DOHH2 (cell line): ENCODE measurements around the gene TSPAN5.

ENCODE experiments used
- H3F3A ChIP-seq: fragments of 200-600 bp; sonication (generic), shearing (Covaris generic); 2 replicates; pipeline ENCODE4 v1.6.0; 2016; ENCODE audit warnings: antibody characterized with exemption, mild to moderate bottlenecking; ENCODE audit not compliant: control insufficient read depth, insufficient read depth
- H3K27ac ChIP-seq: fragments of 200-600 bp; sonication (generic); 2 replicates; pipeline ENCODE4 v1.5.1; 2014; ENCODE audit warnings: low read depth, mild to moderate bottlenecking, low read length, moderate library complexity
- H3K27me3 ChIP-seq: fragments of 200-600 bp; sonication (generic); 2 replicates; pipeline ENCODE4 v1.6.1; 2014; ENCODE audit warnings: mild to moderate bottlenecking, low read length, mixed read lengths; ENCODE audit not compliant: control insufficient read depth
- H3K36me3 ChIP-seq: fragments of 200-600 bp; sonication (generic); 2 replicates; pipeline ENCODE4 v1.6.1; 2014; ENCODE audit warnings: mild to moderate bottlenecking, low read length, moderate library complexity, mixed read lengths; ENCODE audit not compliant: control insufficient read depth
- H3K4me1 ChIP-seq: fragments of 200-600 bp; sonication (generic); 2 replicates; pipeline ENCODE4 v1.6.1; 2014; ENCODE audit warnings: mild to moderate bottlenecking, low read length, mixed read lengths; ENCODE audit not compliant: control insufficient read depth
- H3K4me2 ChIP-seq: fragments of 200-600 bp; sonication (generic); 2 replicates; pipeline ENCODE4 v1.6.0; 2014; ENCODE audit warnings: mild to moderate bottlenecking, low read length, moderate library complexity
- H3K4me3 ChIP-seq: fragments of 200-600 bp; sonication (generic); 2 replicates; pipeline ENCODE4 v1.5.1; 2014; ENCODE audit warnings: mild to moderate bottlenecking, low read length, mixed read lengths
- H3K79me2 ChIP-seq: fragments of 200-600 bp; sonication (generic); 2 replicates; pipeline ENCODE4 v1.6.1; 2014; ENCODE audit warnings: mild to moderate bottlenecking, low read length, mixed read lengths; ENCODE audit not compliant: control insufficient read depth
- H3K9me2 ChIP-seq: fragments of 200-600 bp; sonication (generic); replicated peaks from 2 replicates; pipeline ENCODE4 v1.6.1; 2014; ENCODE audit warnings: mild to moderate bottlenecking, low read length, mixed read lengths; ENCODE audit not compliant: control insufficient read depth
- H3K9me3 ChIP-seq: fragments of 200-600 bp; sonication (generic); 2 replicates; pipeline ENCODE4 v1.6.1; 2014; ENCODE audit warnings: antibody characterized with exemption, low read length, mixed read lengths; ENCODE audit not compliant: control insufficient read depth, insufficient read depth
- H4K20me1 ChIP-seq: fragments of 200-600 bp; sonication (generic); 2 replicates; pipeline ENCODE4 v1.6.0; 2014; ENCODE audit warnings: low read depth, mild to moderate bottlenecking, antibody characterized with exemption, low read length, moderate library complexity; ENCODE audit not compliant: control insufficient read depth, insufficient read depth
- CTCF ChIP-seq: fragments of 200-600 bp; sonication (generic); IDR thresholded peaks from one replicate; pipeline ENCODE4 v1.5.1; 2014; ENCODE audit warnings: antibody characterized with exemption, mild to moderate bottlenecking, low read depth, low read length; ENCODE audit not compliant: poor library complexity, severe bottlenecking
- EZH2phosphoT487 ChIP-seq: fragments of 200-600 bp; sonication (generic); IDR thresholded peaks from 2 replicates; pipeline ENCODE4 v1.6.1; 2017; ENCODE audit warnings: borderline replicate concordance, mild to moderate bottlenecking, antibody characterized with exemption, low read length, moderate library complexity, mixed read lengths

Gene TSPAN5

GRCh38 chr4:98603683-98604521 lies 54.5 kb downstream of the TSPAN5 start:
- TF ChIP-seq EZH2phosphoT487: no peak
- no peak for TF ChIP-seq CTCF
- Histone ChIP-seq H4K20me1 (no peaks in the 10 kb centered on the region), H3K79me2 (no peaks in the 10 kb centered on the region), H3K4me1 (no peaks in the 10 kb centered on the region), H3K9me3 (no peaks in the 10 kb centered on the region), H3K4me2 (no peak overlapping the region), H3K9me2 (no peaks in the 10 kb centered on the region), H3K36me3 (no peaks in the 10 kb centered on the region), H3K4me3 (no peak overlapping the region), H3K27ac (no peak overlapping the region), H3F3A (no peaks in the 10 kb centered on the region), H3K27me3 (no peaks in the 10 kb centered on the region)

GRCh38 chr4:98602270-98602669 lies 56.1 kb downstream of the TSPAN5 start:
- Histone ChIP-seq H3K36me3 (no peaks in the 10 kb centered on the region), H3F3A (no peaks in the 10 kb centered on the region), H3K27me3 (no peaks in the 10 kb centered on the region), H4K20me1 (no peaks in the 10 kb centered on the region), H3K4me2 (no peak overlapping the region), H3K4me1 (no peaks in the 10 kb centered on the region), H3K79me2 (no peaks in the 10 kb centered on the region), H3K27ac (no peak overlapping the region), H3K9me3 (no peaks in the 10 kb centered on the region), H3K9me2 (no peaks in the 10 kb centered on the region), H3K4me3 (no peak overlapping the region)
- TF ChIP-seq EZH2phosphoT487 (no peak), CTCF (no peak)

GRCh38 chr4:98601708-98602107 lies 56.7 kb downstream of the TSPAN5 start:
- H3K79me2 ChIP-seq: no peaks in the 10 kb centered on the region
- no peaks in the 10 kb centered on the region for H3F3A ChIP-seq
- H3K4me1 ChIP-seq: no peaks in the 10 kb centered on the region
- TF ChIP-seq EZH2phosphoT487: no peak
- H3K27me3 ChIP-seq: no peaks in the 10 kb centered on the region
- no peak overlapping the region for H3K4me3 ChIP-seq
- H3K4me2 ChIP-seq: no peak overlapping the region
- H3K36me3 ChIP-seq: no peaks in the 10 kb centered on the region
- H3K9me3 ChIP-seq: no peaks in the 10 kb centered on the region
- no peak overlapping the region for H3K27ac ChIP-seq
- no peaks in the 10 kb centered on the region for H4K20me1 ChIP-seq
- H3K9me2 ChIP-seq: no peaks in the 10 kb centered on the region

- no peak for TF ChIP-seq CTCF
- no peak for TF ChIP-seq EZH2phosphoT487
- no peaks in the 10 kb centered on the region for H3K4me1 ChIP-seq
- H3F3A ChIP-seq: no peaks in the 10 kb centered on the region
- no peaks in the 10 kb centered on the region for H3K27me3 ChIP-seq
- no peaks in the 10 kb centered on the region for H3K79me2 ChIP-seq
- H3K9me3 ChIP-seq: no peaks in the 10 kb centered on the region
- no peaks in the 10 kb centered on the region for H3K36me3 ChIP-seq
- H4K20me1 ChIP-seq: no peaks in the 10 kb centered on the region
- H3K9me2 ChIP-seq: no peaks in the 10 kb centered on the region
- H3K4me3 ChIP-seq: no peak overlapping the region
- no peak overlapping the region for H3K4me2 ChIP-seq
- H3K27ac ChIP-seq: no peak overlapping the region
Observed at GRCh38 chr4:98599617-98600205, 58.7 kb downstream of the TSPAN5 start.
